HepG2 (cell line): ENCODE measurements around the gene C1S. TPM values are rescaled to one million over a fixed set of nuclear protein-coding genes. Genes with fewer than 3 reads are reported as not detected.

Experiments used
- ARID4A ChIP-seq: sonication (generic); formaldehyde crosslinking; IDR thresholded peaks from 2 replicates; pipeline ENCODE4 v1.5.0; 2020; ENCODE audit warnings: mild to moderate bottlenecking, missing genetic modification reagents, borderline replicate concordance
- ATAD3A ChIP-seq: sonication (generic); formaldehyde crosslinking; IDR thresholded peaks from 2 replicates; pipeline ENCODE4 v1.4.0; 2020; ENCODE audit warnings: missing genetic modification reagents
- CENPT ChIP-seq: sonication (generic); formaldehyde crosslinking; IDR thresholded peaks from 2 replicates; pipeline ENCODE4 v1.8.0; 2022; ENCODE audit warnings: low read depth, mild to moderate bottlenecking, moderate library complexity, missing genetic modification reagents
- ERF ChIP-seq: IDR thresholded peaks from 2 replicates; pipeline ENCODE4 v1.6.1; 2018; ENCODE audit warnings: missing biosample characterization, missing genetic modification reagents
- GABPA ChIP-seq, 2 experiments: IDR thresholded peaks; 2 replicates each; pipeline ENCODE4 v1.6.1; 2011 to 2016; ENCODE audit warnings: low read depth in 2 of 2, low read length in 1 of 2, missing biosample characterization in 1 of 2, missing genetic modification characterization in 1 of 2
- GATAD2A ChIP-seq: IDR thresholded peaks from 2 replicates; pipeline ENCODE4 v1.6.1; 2016
- HES4 ChIP-seq: sonication (generic); formaldehyde crosslinking; IDR thresholded peaks from 2 replicates; pipeline ENCODE4 v1.9.0; 2021; ENCODE audit warnings: mild to moderate bottlenecking, missing genetic modification reagents, borderline replicate concordance
- KDM2A ChIP-seq: sonication (generic); formaldehyde crosslinking; IDR thresholded peaks from 2 replicates; pipeline ENCODE4 v1.4.0; 2020; ENCODE audit warnings: low read depth, missing genetic modification reagents, borderline replicate concordance
- MLLT10 ChIP-seq: sonication (generic); formaldehyde crosslinking; IDR thresholded peaks from 2 replicates; pipeline ENCODE4 v1.4.0; 2020; ENCODE audit warnings: missing genetic modification reagents
- NAIF1 ChIP-seq: sonication (generic); formaldehyde crosslinking; IDR thresholded peaks from 2 replicates; pipeline ENCODE4 v1.5.0; 2020; ENCODE audit warnings: mild to moderate bottlenecking, missing genetic modification reagents, borderline replicate concordance
- NBN ChIP-seq: fragments of 450-650 bp; conservative IDR thresholded peaks from 2 replicates; pipeline ENCODE4 v1.6.1; 2017
- NFIC ChIP-seq: IDR thresholded peaks from 2 replicates; pipeline ENCODE4 v1.6.1; 2012; ENCODE audit warnings: mild to moderate bottlenecking, low read length, inconsistent platforms
- NFKB2 ChIP-seq: sonication (generic); formaldehyde crosslinking; IDR thresholded peaks from 2 replicates; pipeline ENCODE4 v1.4.0; 2020; ENCODE audit warnings: missing genetic modification reagents, borderline replicate concordance
- RARG ChIP-seq: sonication (generic); formaldehyde crosslinking; IDR thresholded peaks from 2 replicates; pipeline ENCODE4 v1.4.0; 2020; ENCODE audit warnings: low read depth, mild to moderate bottlenecking, missing genetic modification reagents
- SALL1 ChIP-seq: sonication (generic); formaldehyde crosslinking; IDR thresholded peaks from 2 replicates; pipeline ENCODE4 v1.8.0; 2022; ENCODE audit warnings: mild to moderate bottlenecking, missing genetic modification reagents
- ZBTB20 ChIP-seq: sonication (generic); formaldehyde crosslinking; IDR thresholded peaks from 2 replicates; pipeline ENCODE4 v1.8.1; 2023; ENCODE audit warnings: missing genetic modification reagents, low read depth, mild to moderate bottlenecking, borderline replicate concordance
- ZBTB4 ChIP-seq: sonication (generic); formaldehyde crosslinking; IDR thresholded peaks from 2 replicates; pipeline ENCODE4 v1.4.0; 2020; ENCODE audit warnings: missing genetic modification reagents, mild to moderate bottlenecking, borderline replicate concordance
- ZFP41 ChIP-seq: sonication (generic); formaldehyde crosslinking; IDR thresholded peaks from 2 replicates; pipeline ENCODE4 v1.4.0; 2020; ENCODE audit warnings: mild to moderate bottlenecking, missing genetic modification reagents, borderline replicate concordance
- ZNF124 ChIP-seq: sonication (generic); formaldehyde crosslinking; IDR thresholded peaks from 2 replicates; pipeline ENCODE4 v1.4.0; 2020; ENCODE audit warnings: missing genetic modification reagents
- ZNF34 ChIP-seq: sonication (generic); formaldehyde crosslinking; IDR thresholded peaks from 2 replicates; pipeline ENCODE4 v1.4.0; 2020; ENCODE audit warnings: mild to moderate bottlenecking, missing genetic modification reagents, borderline replicate concordance
- ZNF546 ChIP-seq: sonication (generic); formaldehyde crosslinking; conservative IDR thresholded peaks from 2 replicates; pipeline ENCODE4 v1.8.1; 2023; ENCODE audit warnings: mild to moderate bottlenecking, missing genetic modification reagents
- ZNF670 ChIP-seq: sonication (generic); formaldehyde crosslinking; IDR thresholded peaks from 2 replicates; pipeline ENCODE4 v1.8.0; 2022; ENCODE audit warnings: mild to moderate bottlenecking, missing genetic modification reagents, borderline replicate concordance
- ZNF839 ChIP-seq: sonication (generic); formaldehyde crosslinking; IDR thresholded peaks from 2 replicates; pipeline ENCODE4 v1.4.0; 2020; ENCODE audit warnings: missing genetic modification reagents, mild to moderate bottlenecking, borderline replicate concordance
- polyA plus RNA-seq, 8 experiments: library from polyadenylated mRNA; depleted of rRNA in 3 of 8; stranded (reverse) in 7 of 8; unstranded in 1 of 8; fragments of >200 nt; fragmentation: Illumina TruSeq in 4 of 8; extraction: Trizol in 4 of 8; gene quantifications; 2 replicates each; pipeline versions ENCODE4 v1.2.1 to v1.2.3, GENCODE V29; 2011 to 2016; ENCODE audit warnings: low read depth in 4 of 8, missing spikeins in 1 of 8, mixed read lengths in 1 of 8; ENCODE audit not compliant: insufficient read depth in 1 of 8
- total RNA-seq, 5 experiments: library from RNA; depleted of rRNA; stranded (reverse); fragments of >200 nt; fragmentation: Illumina TruSeq; extraction: Trizol; gene quantifications; 2 replicates each; pipeline ENCODE4 v1.2.3, GENCODE V29; 2016; ENCODE audit warnings: low read depth in 1 of 5

C1S gene
- total and polyA plus RNA-seq, 2 of the 13 experiments (the other 11 are each of a cell fraction or from before 2014, with no cell fraction given), result 14.5 to 18.2 TPM

- TF ChIP-seq NFIC (no peak), NFKB2 (CRISPR knock-in tag) (no peak; the same call in 1 of the 2 replicates), RARG (no peak), ZBTB4 (CRISPR knock-in tag) (no peak), ZNF839 (no peak), ZNF34 (CRISPR knock-in tag) (no peak), ATAD3A (CRISPR knock-in tag) (no peak), ARID4A (no peak), ZBTB20 (CRISPR knock-in tag) (no peak), ERF (peak; percentile 66), SALL1 (peak; percentile 82), HES4 (CRISPR knock-in tag) (no peak), CENPT (CRISPR knock-in tag) (no peak), ZNF546 (CRISPR knock-in tag) (peak; percentile 50; the same call in 1 of the 2 replicates), KDM2A (CRISPR knock-in tag) (peak; percentile 53), MLLT10 (CRISPR knock-in tag) (no peak), ZNF670 (CRISPR knock-in tag) (no peak), NBN (no peak), GATAD2A (CRISPR knock-in tag) (peak; percentile 66; the same call in 1 of the 2 replicates), NAIF1 (CRISPR knock-in tag) (no peak), GABPA (IDR thresholded peaks at IDR 0.05; ENCODE audit: low read depth, low read length) (peak; percentile 8; the same call in 1 of the 2 replicates), GABPA (CRISPR knock-in tag; IDR thresholded peaks at IDR 0.05; ENCODE audit: low read depth) (peak; percentile 61), ZFP41 (CRISPR knock-in tag) (no peak), ZNF124 (CRISPR knock-in tag) (no peak)
Observed at GRCh38 chr12:7108796-7109571, 48.5 kb downstream of the C1S start, which contains the start of gene C1RL (continued).
